ENCODE data around the gene EEF2KMT.
A peak's percentile ranks its signal among the peaks of the same experiment; 100 is the strongest.
"Not testable (repeated sequence)": the region's sequence is repeated elsewhere in the genome, so short reads cannot be mapped to it uniquely, and the experiment has no call there.

EEF2KMT gene

DNA sequence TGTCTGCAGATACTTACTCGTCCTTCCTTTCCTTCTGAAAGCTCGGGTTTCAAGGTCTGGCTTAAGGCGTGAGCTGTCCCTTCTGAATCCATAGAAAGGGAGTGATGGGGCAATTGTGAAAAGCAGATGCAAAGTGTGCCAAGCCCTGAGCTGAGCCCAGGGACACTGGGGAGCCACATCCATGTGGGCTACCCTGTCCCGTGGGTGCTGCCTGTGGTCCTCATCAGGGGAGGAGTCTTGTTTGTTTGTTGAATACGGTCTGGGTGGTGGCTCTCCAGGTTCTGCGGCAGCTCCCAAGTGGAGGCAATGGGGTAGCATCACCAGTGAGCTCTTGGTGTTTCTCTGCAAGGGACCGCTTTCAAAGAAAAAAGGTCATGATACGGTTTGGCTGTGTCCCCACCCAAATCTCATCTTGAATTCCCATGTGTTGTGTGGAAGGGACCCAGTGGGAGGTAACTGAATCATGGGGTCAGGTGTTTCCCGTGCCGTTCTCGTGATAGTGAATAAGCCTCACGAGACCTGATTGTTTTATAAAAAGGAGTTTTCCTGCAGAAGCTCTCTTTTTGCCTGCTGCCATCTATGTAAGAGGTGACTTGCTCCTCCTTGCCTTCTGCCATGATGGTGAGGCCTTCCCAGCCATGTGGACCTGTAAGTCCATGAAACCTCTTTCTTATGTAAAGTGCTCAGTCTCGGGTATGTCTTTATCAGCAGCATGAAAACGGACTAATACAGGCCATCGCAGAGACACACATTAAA, 27.0 kb downstream of the EEF2KMT start:
- DNase-seq, result no peak

- no peak for DNase-seq
Measured at GRCh38 chr16:5069854-5070253, 27.7 kb downstream of the EEF2KMT start.

DNA sequence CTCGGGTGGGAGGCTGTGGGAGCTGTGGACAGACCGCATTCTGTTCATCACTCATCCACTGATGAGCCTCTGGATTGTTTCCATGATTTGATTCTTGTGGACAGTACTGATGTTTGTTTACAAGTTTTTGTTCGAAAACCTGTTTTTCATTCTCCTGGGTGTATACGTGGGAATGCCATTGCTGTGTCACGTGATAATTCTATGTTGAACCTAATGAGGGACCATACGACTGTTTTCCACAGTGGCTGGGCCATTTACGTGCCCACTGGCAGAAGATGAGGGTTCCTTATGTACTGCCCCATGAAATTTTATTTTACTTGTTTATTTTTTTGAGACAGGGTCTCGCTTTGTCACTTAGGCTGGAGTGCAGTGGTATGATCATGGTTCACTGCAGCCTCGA, 28.5 kb downstream of the EEF2KMT start:
- DNase-seq, result no peak

- DNase-seq, result no peak
Measured at GRCh38 chr16:5066511-5066910, 31.1 kb downstream of the EEF2KMT start.

DNA sequence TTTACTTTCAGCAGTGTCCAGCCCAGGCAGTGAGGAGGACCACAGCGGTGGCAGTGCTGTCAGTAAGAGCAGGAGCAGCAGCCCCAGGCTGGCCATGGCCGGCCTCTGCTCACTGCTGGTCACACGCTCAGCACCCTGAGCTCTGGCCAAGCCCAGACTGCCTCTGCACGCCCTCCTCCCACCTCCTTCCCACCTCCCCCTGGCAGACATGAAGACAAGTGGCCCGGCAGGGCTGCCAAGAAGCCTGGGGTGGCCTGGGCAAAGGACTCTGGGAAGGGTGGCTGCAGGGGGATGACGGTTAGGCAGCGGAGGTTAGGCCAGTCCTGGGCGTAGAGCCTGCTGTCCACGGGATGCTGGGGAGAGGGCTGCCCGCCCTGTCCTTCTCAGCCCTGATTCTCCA, 31.8 kb downstream of the EEF2KMT start, which contains the start of gene C16orf89:
Gene C16orf89 (minus strand): TSS at position 144 of the 400 bp plus-strand sequence. CDS start 48 bp downstream, at position 96.
- no peak for DNase-seq

DNA sequence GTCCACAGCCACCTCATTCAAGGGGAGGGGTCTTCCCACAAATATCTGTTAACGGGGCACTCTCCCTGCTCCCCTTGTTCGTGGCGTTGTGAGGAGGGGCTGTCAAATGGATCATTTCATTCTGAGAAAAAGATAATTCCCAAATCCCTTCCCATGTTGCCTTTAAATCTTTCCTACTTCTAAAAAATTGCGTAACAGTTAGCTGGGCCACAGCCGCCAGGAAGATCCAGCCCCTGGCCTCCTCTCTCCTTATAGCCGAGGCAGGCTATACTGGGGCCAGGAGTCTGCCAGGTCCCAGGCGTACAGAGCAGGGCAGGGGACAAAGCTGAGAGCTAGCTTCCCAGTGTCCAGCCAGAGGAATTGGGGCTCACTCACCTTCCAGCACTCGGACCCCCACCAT, 32.3 kb downstream of the EEF2KMT start:
- no peak for DNase-seq

GRCh38 chr16:5064915-5065314, 32.7 kb downstream of the EEF2KMT start:
- no peak for DNase-seq

DNA sequence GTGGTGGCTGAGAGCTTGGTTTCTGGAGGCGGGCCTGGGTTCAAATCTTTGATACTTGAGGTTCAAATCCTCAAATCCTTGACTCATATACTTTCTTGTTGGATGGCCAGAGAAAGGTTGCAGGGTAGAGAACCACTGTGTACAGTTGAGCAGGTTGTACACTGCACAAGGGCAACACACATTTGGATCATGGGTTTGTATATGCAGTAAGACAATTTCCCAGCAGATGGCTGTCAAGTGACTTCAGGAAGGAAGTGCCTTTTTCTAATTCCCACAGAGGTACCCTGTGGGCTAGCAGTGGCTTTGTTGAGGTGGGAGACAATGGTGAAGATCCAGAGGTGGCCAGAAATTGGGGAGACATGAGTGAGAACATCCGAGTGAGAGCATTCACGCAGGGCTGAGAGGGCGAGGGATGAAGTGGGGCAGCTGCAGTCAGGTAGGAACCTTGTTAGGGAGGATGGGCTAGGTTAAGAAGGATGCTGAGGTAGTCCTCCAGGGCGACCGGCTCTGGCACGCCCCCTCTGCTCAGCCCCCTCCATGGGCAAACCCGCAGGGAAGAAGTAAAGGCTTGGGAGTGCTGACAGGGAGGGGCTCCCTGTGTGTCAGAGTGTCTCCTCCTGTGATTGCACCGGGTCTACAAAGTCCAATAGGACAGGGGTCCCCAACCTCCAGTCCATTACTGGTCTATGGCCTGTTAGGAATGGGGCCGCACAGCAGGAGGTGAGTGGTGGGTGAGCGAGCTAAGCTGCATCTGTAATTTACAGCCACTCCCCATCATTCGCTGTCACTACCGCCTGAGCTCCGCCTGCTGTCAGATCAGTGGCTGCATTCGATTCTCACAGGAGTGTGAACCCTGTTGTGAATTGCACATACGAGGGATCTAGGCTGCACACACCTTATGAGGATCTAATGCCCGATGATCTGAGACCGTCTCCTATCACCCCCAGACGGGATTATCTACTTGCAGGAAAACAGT, 34.5 kb downstream of the EEF2KMT start:
- no peak for DNase-seq

DNA sequence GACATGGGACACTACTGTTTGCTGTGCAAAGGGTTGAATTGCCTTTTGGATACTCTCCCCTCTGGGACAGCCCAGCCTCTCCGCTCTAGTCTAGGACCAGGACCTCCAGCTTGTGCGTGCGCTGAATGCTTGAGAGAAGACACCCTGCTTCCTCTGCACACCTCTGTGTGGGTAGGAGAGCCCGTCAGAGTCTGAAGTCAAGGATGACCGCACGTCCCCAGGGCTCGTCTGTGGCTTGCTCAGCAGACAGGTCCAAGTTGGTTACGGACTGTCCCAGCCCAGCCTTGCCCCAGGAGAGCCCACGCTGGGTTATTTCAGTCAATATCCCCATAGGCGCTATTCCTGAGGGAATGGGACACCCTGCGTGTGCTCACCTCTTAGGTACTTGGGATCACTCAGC, 35.5 kb downstream of the EEF2KMT start:
- no peak for DNase-seq

DNA sequence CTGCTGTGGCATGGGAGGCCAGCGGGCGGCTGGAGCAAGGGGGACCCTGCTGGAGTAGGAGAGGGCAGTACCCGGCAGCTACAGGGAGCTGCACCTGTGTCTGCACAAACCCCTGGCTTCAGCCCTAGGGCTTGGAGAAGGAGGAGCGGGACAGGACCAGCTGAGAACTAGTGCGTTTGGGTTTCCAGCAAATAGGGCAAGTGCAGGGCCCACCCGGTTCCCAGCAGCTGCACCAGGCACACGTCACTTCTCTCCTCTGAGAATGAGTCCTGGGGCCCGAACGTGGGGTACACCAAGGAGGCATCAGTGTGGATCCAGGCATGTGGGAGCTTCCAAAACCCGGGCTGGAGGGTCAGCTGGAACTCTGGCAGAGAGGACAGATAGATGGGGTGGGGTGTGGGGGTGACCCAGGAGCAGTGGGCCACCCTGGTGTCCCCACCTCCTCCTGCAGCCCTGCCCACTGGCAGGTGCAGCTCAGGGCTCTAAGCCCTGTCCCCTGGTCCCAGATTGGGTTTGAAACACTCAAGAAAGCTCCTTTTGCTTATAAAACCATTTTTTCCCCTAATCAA, 37.4 kb downstream of the EEF2KMT start:
- no peak for DNase-seq

GRCh38 chr16:5059386-5060072, 38.1 kb downstream of the EEF2KMT start:
- DNase-seq, result no peak

DNA sequence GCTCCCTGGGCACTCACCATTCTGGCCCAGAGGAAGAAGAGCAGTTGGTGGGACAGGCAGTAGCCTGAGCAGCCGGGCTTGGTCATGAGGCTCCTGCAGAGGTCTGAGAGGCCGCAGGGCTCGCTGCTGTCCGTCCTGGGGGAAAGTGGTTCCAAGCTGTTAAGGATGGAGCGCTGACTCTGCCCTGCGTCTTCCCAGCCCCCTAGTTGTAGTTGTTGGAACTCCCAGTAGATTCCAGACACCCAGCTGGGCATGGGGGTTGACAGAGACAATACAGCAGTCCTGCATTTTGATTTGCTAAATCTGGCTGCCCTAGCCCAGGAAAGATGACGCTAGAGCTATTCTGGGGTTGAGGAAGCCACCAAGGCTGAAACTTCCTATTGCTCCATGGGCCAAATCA, 39.1 kb downstream of the EEF2KMT start:
- DNase-seq, result no peak

- DNase-seq, result peak; percentile 44 to 45
Measured at GRCh38 chr16:5056352-5056751, 41.2 kb downstream of the EEF2KMT start.

GRCh38 chr16:5054876-5055865, 42.4 kb downstream of the EEF2KMT start:
- DNase-seq, result no peak

- no peak for DNase-seq
Measured at GRCh38 chr16:5046914-5047313, 50.7 kb downstream of the EEF2KMT start.

- no peak for DNase-seq
Measured at GRCh38 chr16:5045499-5046115, 52.0 kb downstream of the EEF2KMT start.

- DNase-seq, result not testable (repeated sequence)
Measured at GRCh38 chr16:5044581-5044980, 53.0 kb downstream of the EEF2KMT start.

DNA sequence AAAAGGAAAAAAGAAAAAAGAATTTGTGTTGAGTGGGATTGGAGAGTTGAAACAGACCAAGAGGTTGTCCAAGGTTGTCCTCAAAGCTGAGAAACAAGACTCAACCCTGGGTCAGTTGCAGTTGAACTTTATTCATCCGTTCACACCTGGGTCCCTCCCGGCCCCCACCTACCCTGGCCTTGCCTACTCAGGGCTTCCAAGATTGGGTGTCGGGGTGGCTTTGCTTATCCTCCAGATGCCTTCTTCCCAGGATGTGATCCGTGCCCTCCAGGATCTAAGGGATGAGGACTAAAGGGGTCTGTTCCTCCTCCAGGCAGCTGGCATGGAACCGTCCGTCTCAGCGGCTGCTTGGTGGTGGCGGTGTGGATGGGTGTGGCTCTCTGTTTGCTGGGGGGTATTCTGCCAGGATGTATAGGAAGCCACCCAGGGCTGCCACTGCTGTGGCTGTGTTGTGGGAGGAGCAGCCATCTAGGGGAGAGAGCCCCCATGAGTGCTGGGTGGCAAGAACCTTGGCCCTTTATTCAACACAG, 53.5 kb downstream of the EEF2KMT start:
- DNase-seq, result no peak

DNA sequence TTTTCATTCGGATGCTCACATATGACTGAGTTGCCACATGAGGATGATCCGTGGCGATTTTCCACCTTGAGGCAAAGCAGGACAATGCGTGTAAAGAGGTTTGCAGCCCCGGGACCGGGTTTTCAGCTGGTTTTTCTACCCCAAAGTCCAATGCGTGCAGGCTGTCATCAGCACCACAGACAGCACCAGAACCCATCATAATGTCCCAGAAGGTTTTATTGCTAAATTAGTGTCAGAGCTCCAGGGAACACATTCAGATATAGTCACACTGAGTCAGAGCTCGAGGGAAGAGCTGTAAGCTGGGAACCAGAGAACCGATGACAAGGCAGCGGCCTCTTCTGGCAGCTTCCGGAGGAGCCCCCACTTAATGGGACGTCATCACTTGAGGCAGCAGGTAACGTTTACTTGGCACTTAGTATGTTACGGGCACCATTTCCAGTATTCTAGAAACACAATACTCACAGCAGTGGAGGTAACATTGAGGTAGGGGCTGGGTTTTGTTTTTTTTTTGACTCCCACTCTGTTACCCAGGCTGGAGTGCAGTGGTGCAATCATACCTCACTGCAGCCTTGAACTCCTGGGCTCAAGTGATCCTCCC, 54.9 kb downstream of the EEF2KMT start:
- no peak for DNase-seq

- DNase-seq, result no peak
Measured at GRCh38 chr16:5041600-5042133, 55.9 kb downstream of the EEF2KMT start.
